IMR-90 (cell line): ENCODE data around the gene MRPS25. TPM values are rescaled to one million over a fixed set of nuclear protein-coding genes. Genes with fewer than 3 reads are reported as not detected.
A peak's percentile ranks its signal among the peaks of the same experiment; 100 is the strongest.

Experiments used
- ATAC-seq: fragments of 200-7000 bp; cut with Tn5 transposase; 2 replicates; pipeline ENCODE4 v1.9.1; 2020; ENCODE audit warnings: low read depth, mild to moderate bottlenecking, moderate library complexity
- BruUV-seq: library from RNA; stranded (reverse); fragments of 400-500 nt; replicated peaks from 2 replicates; lab custom pipeline; 2021; lab: Mats Ljungman, UMichigan
- CTCF ChIA-PET: fragments of 300-600 bp; formaldehyde crosslinking; extraction: SDS; loops from one replicate; lab custom pipeline; 2021; ENCODE audit warnings: antibody characterized with exemption; lab: Yijun Ruan, JAX
- POLR2A ChIA-PET: fragments of 300-600 bp; sonication (Branson Sonifier 250); formaldehyde crosslinking; loops from one replicate; lab custom pipeline; 2022; ENCODE audit warnings: antibody characterized with exemption; ENCODE audit not compliant: unreplicated experiment; lab: Charles Lee
- DNase-seq: peaks from one replicate; pipeline ENCODE4 v3.0.0; 2013
- H2AFZ ChIP-seq: replicated peaks from 2 replicates; pipeline ENCODE3; 2013; ENCODE audit warnings: low read length, mild to moderate bottlenecking; ENCODE audit not compliant: poor library complexity
- H2AK5ac ChIP-seq: 2 replicates; pipeline ENCODE4 v1.6.1; 2013; ENCODE audit warnings: low read depth, low read length, inconsistent platforms
- H2AK9ac ChIP-seq: replicated peaks from 2 replicates; pipeline ENCODE3; 2013; ENCODE audit warnings: mild to moderate bottlenecking, low read depth, low read length, moderate library complexity; ENCODE audit not compliant: poor library complexity
- H2BK120ac ChIP-seq: 2 replicates; pipeline ENCODE4 v1.6.1; 2013; ENCODE audit warnings: low read depth, low read length, inconsistent platforms
- H2BK15ac ChIP-seq: 3 replicates; pipeline ENCODE4 v1.6.1; 2013; ENCODE audit warnings: low read depth, low read length, inconsistent platforms
- H2BK20ac ChIP-seq: 2 replicates; pipeline ENCODE4 v1.6.1; 2013; ENCODE audit warnings: low read depth, mild to moderate bottlenecking, inconsistent platforms, low read length, moderate library complexity
- H2BK5ac ChIP-seq: 2 replicates; pipeline ENCODE4 v1.6.1; 2013; ENCODE audit warnings: mild to moderate bottlenecking, low read depth, low read length, inconsistent platforms; ENCODE audit not compliant: poor library complexity, severe bottlenecking
- H3K14ac ChIP-seq: replicated peaks from 2 replicates; pipeline ENCODE4 v1.6.1; 2013; ENCODE audit warnings: low read depth, low read length, inconsistent platforms
- H3K18ac ChIP-seq: 2 replicates; pipeline ENCODE4 v1.6.1; 2013; ENCODE audit warnings: low read depth, low read length, control low read depth
- H3K23ac ChIP-seq: 2 replicates; pipeline ENCODE4 v1.6.1; 2013; ENCODE audit warnings: low read depth, low read length, inconsistent platforms
- H3K27ac ChIP-seq: 2 replicates; pipeline ENCODE4 v1.5.1; 2013; ENCODE audit warnings: mild to moderate bottlenecking, control low read depth, low read length; ENCODE audit not compliant: insufficient read depth
- H3K27me3 ChIP-seq: 2 replicates; pipeline ENCODE4 v1.6.1; 2013; ENCODE audit warnings: low read length; ENCODE audit not compliant: control insufficient read depth, insufficient read depth
- H3K36me3 ChIP-seq: 2 replicates; pipeline ENCODE4 v1.6.1; 2013; ENCODE audit warnings: low read length, mixed read lengths; ENCODE audit not compliant: control insufficient read depth, insufficient read depth
- H3K4ac ChIP-seq: 2 replicates; pipeline ENCODE4 v1.6.1; 2013; ENCODE audit warnings: low read depth, low read length, inconsistent platforms
- H3K4me1 ChIP-seq: 2 replicates; pipeline ENCODE4 v1.6.1; 2013; ENCODE audit warnings: low read length, mixed read lengths; ENCODE audit not compliant: control insufficient read depth, insufficient read depth
- H3K4me2 ChIP-seq: 2 replicates; pipeline ENCODE4 v1.6.1; 2013; ENCODE audit warnings: low read depth, mild to moderate bottlenecking, control low read depth, low read length, moderate library complexity
- H3K4me3 ChIP-seq: 2 replicates; pipeline ENCODE4 v1.5.1; 2013; ENCODE audit warnings: low read depth, mild to moderate bottlenecking, control low read depth, low read length, moderate library complexity; ENCODE audit not compliant: insufficient read depth
- H3K56ac ChIP-seq: 2 replicates; pipeline ENCODE4 v1.6.1; 2013; ENCODE audit warnings: low read length, inconsistent platforms; ENCODE audit not compliant: insufficient read depth; ENCODE audit errors: extremely low read depth
- H3K79me1 ChIP-seq, 2 experiments: 2 replicates each; pipeline ENCODE4 v1.6.1; 2013; ENCODE audit warnings: low read length in 2 of 2, inconsistent platforms in 1 of 2, low read depth in 1 of 2
- H3K9ac ChIP-seq: 2 replicates; pipeline ENCODE4 v1.6.1; 2013; ENCODE audit warnings: low read depth, low read length, control low read depth
- H3K9me1 ChIP-seq: 2 replicates; pipeline ENCODE4 v1.6.1; 2013; ENCODE audit warnings: low read length, inconsistent platforms; ENCODE audit not compliant: insufficient read depth
- H3K9me3 ChIP-seq: 2 replicates; pipeline ENCODE4 v1.6.1; 2013; ENCODE audit warnings: low read length; ENCODE audit not compliant: control insufficient read depth, insufficient read depth
- H4K20me1 ChIP-seq: 2 replicates; pipeline ENCODE4 v1.6.1; 2013; ENCODE audit warnings: low read length, inconsistent platforms; ENCODE audit not compliant: insufficient read depth
- H4K5ac ChIP-seq: 2 replicates; pipeline ENCODE4 v1.6.1; 2013; ENCODE audit warnings: mild to moderate bottlenecking, low read depth, low read length, control low read depth
- H4K8ac ChIP-seq, 2 experiments: 2 replicates each; pipeline ENCODE4 v1.6.1; 2013; ENCODE audit warnings: low read depth in 2 of 2, low read length in 2 of 2, control low read depth in 1 of 2, inconsistent platforms in 1 of 2
- H4K91ac ChIP-seq: 2 replicates; pipeline ENCODE4 v1.6.1; 2013; ENCODE audit warnings: low read depth, low read length, inconsistent platforms; ENCODE audit not compliant: insufficient read depth
- RFX5 ChIP-seq: IDR thresholded peaks from 2 replicates; pipeline ENCODE4 v1.8.0; 2012; ENCODE audit warnings: low read depth, mild to moderate bottlenecking, low read length, moderate library complexity
- WGBS, 2 experiments: methylation state at CpG; one replicate each; pipeline versions ENCODE4 v1.1.5 to v1.1.7; 2013; ENCODE audit warnings: missing lambda C conversion rate in 2 of 2; ENCODE audit not compliant: insufficient read length in 1 of 2; ENCODE audit errors: extremely low coverage in 2 of 2; 5-methylcytosine and 5-hydroxymethylcytosine counted together
- dilution Hi-C: fragments of 300-500 bp; cut with HindIII; formaldehyde crosslinking; loops from one replicate; pipeline ENCODE4 v1.14.3; 2018; ENCODE audit warnings: low sequenced_read_pairs; ENCODE audit not compliant: unreplicated experiment
- in situ Hi-C: fragments of 300-500 bp; cut with MboI; formaldehyde crosslinking; loops from 3 replicates; pipeline ENCODE4 v1.14.3; 2019; ENCODE audit warnings: low sequenced_read_pairs, inconsistent platforms, mixed read lengths
- intact Hi-C: fragments of 100-400 bp; cut with micrococcal nuclease; formaldehyde crosslinking; loops from 2 replicates; pipeline ENCODE4 v1.10.0; 2022
- polyA plus RNA-seq, 3 experiments: library from polyadenylated mRNA; depleted of rRNA; stranded (reverse); fragments of >200 nt; gene quantifications; 2 replicates each; pipeline ENCODE4 v1.2.3, GENCODE V29; 2012; ENCODE audit warnings: low replicate concordance in 1 of 3
- total RNA-seq: library from RNA; depleted of rRNA; stranded (reverse); fragments of >200 nt; gene quantifications from 2 replicates; pipeline ENCODE4 v1.2.3, GENCODE V29; 2012

The MRPS25 gene
- total and polyA plus RNA-seq, 2 of the 4 experiments (the other 2 are of a cell fraction) = 9.0 to 20.8 TPM

DNA sequence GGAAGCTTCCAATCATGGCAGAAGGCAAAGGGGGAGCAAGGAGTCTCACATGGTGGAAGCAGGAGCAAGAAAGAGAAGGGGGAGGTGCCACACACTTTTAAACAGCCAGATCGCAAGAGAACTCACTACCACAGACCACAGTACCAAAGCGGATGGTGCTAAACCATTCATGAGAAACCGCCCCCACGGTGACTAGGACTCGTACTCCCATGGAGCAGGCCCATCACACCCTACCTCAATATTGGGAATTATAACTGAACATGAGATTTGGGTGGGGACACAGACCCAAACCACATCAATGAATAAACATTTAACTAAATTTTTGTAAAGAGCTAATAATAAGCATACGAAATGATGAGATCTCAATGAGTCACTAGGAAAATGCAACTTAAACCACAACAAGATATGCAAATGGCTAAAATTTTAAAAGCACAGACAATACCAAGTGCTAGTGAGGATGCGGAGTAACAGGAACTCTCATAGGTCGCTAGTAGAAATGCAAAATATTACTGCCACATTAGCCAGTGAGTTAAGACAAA lies 10.0 kb downstream of the MRPS25 start:
- no peak overlapping the region for H4K8ac ChIP-seq
- in situ Hi-C loops (no loop called here), intact Hi-C loops (no loop called here), dilution Hi-C loops (no loop called here)
- DNase-seq (peak; percentile 59), ATAC-seq (peak; percentile 33)
- no peak overlapping the region for H3K14ac ChIP-seq
- no TSS peak for BruUV-seq
- peaks cover 3% of the 10 kb centered on the region; the same call in 1 of the 2 replicates for H3K4me1 ChIP-seq
- no peak overlapping the region for H3K23ac ChIP-seq
- no peak overlapping the region for H3K4me3 ChIP-seq
- peaks cover 16% of the 10 kb centered on the region for H4K20me1 ChIP-seq
- peaks cover 54% of the 10 kb centered on the region in 2 experiments for H3K79me1 ChIP-seq
- no peak overlapping the region for H2AFZ ChIP-seq
- peaks cover 39% of the 10 kb centered on the region for H3K36me3 ChIP-seq
- no peak overlapping the region; the same call in 1 of the 2 replicates for H2AK5ac ChIP-seq
- no peak overlapping the region for H3K18ac ChIP-seq
- no peak overlapping the region for H3K4me2 ChIP-seq
- H3K27ac ChIP-seq = no peak overlapping the region
- no peak overlapping the region for H2BK20ac ChIP-seq
- no peak for TF ChIP-seq RFX5
- H2BK15ac ChIP-seq = no peak overlapping the region
- H3K56ac ChIP-seq = no peak overlapping the region
- no peak overlapping the region for H2BK5ac ChIP-seq
- H2BK120ac ChIP-seq = no peak overlapping the region
- WGBS, 2 experiments = no CpG with 5 or more reads among the region's 8 CpGs
- H3K4ac ChIP-seq = no peak overlapping the region
- no peak overlapping the region for H4K91ac ChIP-seq
- no peak overlapping the region for H3K9ac ChIP-seq
- no peaks in the 10 kb centered on the region for H3K27me3 ChIP-seq
- H3K9me1 ChIP-seq = no peaks in the 10 kb centered on the region
- no peak overlapping the region for H4K5ac ChIP-seq
- H2AK9ac ChIP-seq = no peak overlapping the region
- ChIA-PET CTCF (no interaction called here), POLR2A (no interaction called here)
- H3K9me3 ChIP-seq = no peaks in the 10 kb centered on the region
